ENCODE data around the gene PLXNA4. TPM values are rescaled to one million over a fixed set of nuclear protein-coding genes. Genes with fewer than 3 reads are reported as not detected.

Gene PLXNA4
- total RNA-seq, 2 experiments from 2014 or later: 0.75 to 0.85 TPM

- TF ChIP-seq, protein P1, sequence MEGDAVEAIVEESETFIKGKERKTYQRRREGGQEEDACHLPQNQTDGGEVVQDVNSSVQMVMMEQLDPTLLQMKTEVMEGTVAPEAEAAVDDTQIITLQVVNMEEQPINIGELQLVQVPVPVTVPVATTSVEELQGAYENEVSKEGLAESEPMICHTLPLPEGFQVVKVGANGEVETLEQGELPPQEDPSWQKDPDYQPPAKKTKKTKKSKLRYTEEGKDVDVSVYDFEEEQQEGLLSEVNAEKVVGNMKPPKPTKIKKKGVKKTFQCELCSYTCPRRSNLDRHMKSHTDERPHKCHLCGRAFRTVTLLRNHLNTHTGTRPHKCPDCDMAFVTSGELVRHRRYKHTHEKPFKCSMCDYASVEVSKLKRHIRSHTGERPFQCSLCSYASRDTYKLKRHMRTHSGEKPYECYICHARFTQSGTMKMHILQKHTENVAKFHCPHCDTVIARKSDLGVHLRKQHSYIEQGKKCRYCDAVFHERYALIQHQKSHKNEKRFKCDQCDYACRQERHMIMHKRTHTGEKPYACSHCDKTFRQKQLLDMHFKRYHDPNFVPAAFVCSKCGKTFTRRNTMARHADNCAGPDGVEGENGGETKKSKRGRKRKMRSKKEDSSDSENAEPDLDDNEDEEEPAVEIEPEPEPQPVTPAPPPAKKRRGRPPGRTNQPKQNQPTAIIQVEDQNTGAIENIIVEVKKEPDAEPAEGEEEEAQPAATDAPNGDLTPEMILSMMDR (IDR thresholded peaks at IDR 0.05): no peak
- H3K9me3 ChIP-seq (ENCODE audit: control insufficient read depth in 1 of 2, insufficient read depth in 1 of 2, low read length in 2 of 2): peaks cover 0 to 3% of the 10 kb centered on the region in 2 experiments
- DNase-seq (no peak), ATAC-seq (ENCODE audit: poor library complexity) (no peak)
- CTCF ChIA-PET: no interaction called here
- H3K4me3 ChIP-seq (ENCODE audit: low read length): no peak overlapping the region
- H3K27me3 ChIP-seq (ENCODE audit: control insufficient read depth in 1 of 2, insufficient read depth in 2 of 2, low read length in 2 of 2): peaks cover 0 to 6% of the 10 kb centered on the region in 2 experiments
- no peaks in the 10 kb centered on the region for H3K4me1 ChIP-seq (ENCODE audit: insufficient read depth, low read length)
- Mint-ChIP-seq H3K27ac (no peak overlapping the region), H3K4me1 (ENCODE audit: low read depth) (no peaks in the 10 kb centered on the region), H3K36me3 (ENCODE audit: low read depth) (no peaks in the 10 kb centered on the region), H3K9me3 (no peaks in the 10 kb centered on the region), H3K4me3 (no peak overlapping the region), H3K27me3 (peaks cover 15% of the 10 kb centered on the region)
- H3K27ac ChIP-seq (ENCODE audit: low read depth in 1 of 2, low read length in 2 of 2): no peak overlapping the region
- intact Hi-C loops (cut with DNase I, micrococcal nuclease): no loop called here
- POLR2A ChIA-PET: no interaction called here
- H3K36me3 ChIP-seq (ENCODE audit: insufficient read depth, low read length): no peaks in the 10 kb centered on the region
Observed at GRCh38 chr7:132090444-132090843, 485.8 kb downstream of the PLXNA4 start.

GRCh38 chr7:132089356-132089755 lies 486.9 kb downstream of the PLXNA4 start:
- TF ChIP-seq, protein P1 (IDR thresholded peaks at IDR 0.05): no peak
- Mint-ChIP-seq H3K27me3 (peaks cover 9% of the 10 kb centered on the region), H3K4me1 (ENCODE audit: low read depth) (no peaks in the 10 kb centered on the region), H3K4me3 (no peak overlapping the region), H3K36me3 (ENCODE audit: low read depth) (no peaks in the 10 kb centered on the region), H3K27ac (no peak overlapping the region), H3K9me3 (no peaks in the 10 kb centered on the region)
- H3K9me3 ChIP-seq (ENCODE audit: control insufficient read depth in 1 of 2, insufficient read depth in 1 of 2, low read length in 2 of 2): peaks cover 0 to 3% of the 10 kb centered on the region in 2 experiments
- ChIA-PET POLR2A (no interaction called here), CTCF (no interaction called here)
- no peaks in the 10 kb centered on the region for H3K27me3 ChIP-seq (ENCODE audit: control insufficient read depth in 1 of 2, insufficient read depth in 2 of 2, low read length in 2 of 2)
- intact Hi-C loops (cut with DNase I, micrococcal nuclease): no loop called here
- H3K36me3 ChIP-seq (ENCODE audit: insufficient read depth, low read length): no peaks in the 10 kb centered on the region
- no peaks in the 10 kb centered on the region for H3K4me1 ChIP-seq (ENCODE audit: insufficient read depth, low read length)
- H3K27ac ChIP-seq (ENCODE audit: low read depth in 1 of 2, low read length in 2 of 2): no peak overlapping the region
- H3K4me3 ChIP-seq (ENCODE audit: low read length): no peak overlapping the region
- DNase-seq: no peak
- no peak for ATAC-seq (ENCODE audit: poor library complexity)

GRCh38 chr7:132087421-132087820 lies 488.8 kb downstream of the PLXNA4 start:
- Histone ChIP-seq H3K9me3 (ENCODE audit: control insufficient read depth in 1 of 2, insufficient read depth in 1 of 2, low read length in 2 of 2) (peaks cover 0 to 3% of the 10 kb centered on the region in 2 experiments), H3K27me3 (ENCODE audit: control insufficient read depth in 1 of 2, insufficient read depth in 2 of 2, low read length in 2 of 2) (no peaks in the 10 kb centered on the region), H3K36me3 (ENCODE audit: insufficient read depth, low read length) (no peaks in the 10 kb centered on the region), H3K4me1 (ENCODE audit: insufficient read depth, low read length) (no peaks in the 10 kb centered on the region), H3K4me3 (ENCODE audit: low read length) (no peak overlapping the region), H3K27ac (ENCODE audit: low read depth in 1 of 2, low read length in 2 of 2) (no peak overlapping the region)
- Mint-ChIP-seq H3K4me1 (ENCODE audit: low read depth) (no peaks in the 10 kb centered on the region), H3K9me3 (no peaks in the 10 kb centered on the region), H3K27ac (no peak overlapping the region), H3K36me3 (ENCODE audit: low read depth) (no peaks in the 10 kb centered on the region), H3K27me3 (peaks cover 20% of the 10 kb centered on the region), H3K4me3 (no peak overlapping the region)
- DNase-seq: no peak
- ChIA-PET CTCF (no interaction called here), POLR2A (no interaction called here)
- ATAC-seq (ENCODE audit: poor library complexity): no peak
- intact Hi-C loops (cut with DNase I, micrococcal nuclease): no loop called here
- TF ChIP-seq, protein P1 (IDR thresholded peaks at IDR 0.05): no peak

Measured in CD4-positive, alpha-beta T cell (primary cell).